HepG2 (cell line): Measurements from ENCODE around the gene TLNRD1. TPM values are rescaled to one million over a fixed set of nuclear protein-coding genes. Genes with fewer than 3 reads are reported as not detected.

Experiments
- ATAC-seq: fragments of 200-7000 bp; cut with Tn5 transposase; 3 replicates; pipeline ENCODE4 v1.9.1; 2020; ENCODE audit warnings: mild to moderate bottlenecking, moderate library complexity
- BruUV-seq: library from RNA; stranded (reverse); fragments of 400-500 nt; replicated peaks from 2 replicates; lab custom pipeline; 2021; lab: Mats Ljungman, UMichigan
- CTCF ChIA-PET: fragments of 300-600 bp; formaldehyde crosslinking; extraction: SDS; loops from one replicate; lab custom pipeline; 2021; ENCODE audit warnings: low total read pairs, inconsistent platforms, low intra/inter-chr PET ratio; lab: Yijun Ruan, JAX
- POLR2A ChIA-PET: fragments of 350-600 bp; sonication (Branson Sonifier 250); formaldehyde crosslinking; loops from one replicate; lab custom pipeline; 2020; ENCODE audit warnings: antibody characterized with exemption, inconsistent platforms; lab: Yijun Ruan, JAX
- DNase-seq: peaks from one replicate; pipeline ENCODE4 v3.0.0-alpha.2; 2015; ENCODE audit warnings: low spot score
- FAIRE-seq: peaks from 3 replicates; lab custom pipeline; 2011; peaks lifted over from hg19 to GRCh38; lab: Jason Lieb, UNC
- H2AFZ ChIP-seq: one replicate; pipeline ENCODE4 v1.6.1; 2011; ENCODE audit warnings: low read length, inconsistent platforms
- H3K27ac ChIP-seq: fragments of 300-600 bp; 3 replicates; pipeline ENCODE4 v1.8.0; 2011; ENCODE audit warnings: mixed run types, mild to moderate bottlenecking, mixed read lengths, low read length, inconsistent platforms; ENCODE audit not compliant: insufficient read depth; ENCODE audit errors: extremely low read length
- H3K27me3 ChIP-seq, 2 experiments: fragments of 200-600 bp in 1 of 2; 2 replicates in 1 of 2; 3 replicates in 1 of 2; pipeline versions ENCODE4 v1.6.0 to v1.8.0; 2011; ENCODE audit warnings: low read length in 2 of 2, mild to moderate bottlenecking in 2 of 2, moderate library complexity in 2 of 2, inconsistent platforms in 1 of 2; ENCODE audit not compliant: insufficient read depth in 2 of 2, control insufficient read depth in 1 of 2
- H3K36me3 ChIP-seq, 2 experiments: fragments of 200-600 bp in 1 of 2; replicated peaks in 1 of 2; 2 replicates in 1 of 2; 3 replicates in 1 of 2; pipeline versions ENCODE4 v1.5.1 to v1.8.0; 2011; ENCODE audit warnings: low read length in 2 of 2, inconsistent platforms in 1 of 2; ENCODE audit not compliant: insufficient read depth in 2 of 2, control insufficient read depth in 1 of 2
- H3K4me1 ChIP-seq: 2 replicates; pipeline ENCODE4 v1.5.1; 2012; ENCODE audit warnings: low read length, inconsistent platforms; ENCODE audit not compliant: insufficient read depth
- H3K4me2 ChIP-seq: 2 replicates; pipeline ENCODE4 v1.6.0; 2011; ENCODE audit warnings: low read depth, low read length, inconsistent platforms
- H3K4me3 ChIP-seq, 3 experiments: fragments of 200-600 bp in 1 of 3; sonication (generic), shearing (Covaris generic) in 1 of 3; replicated peaks in 1 of 3; 2 replicates each; pipeline ENCODE4 v1.5.1; 2011 to 2016; ENCODE audit warnings: low read length in 3 of 3, inconsistent platforms in 2 of 3, low read depth in 2 of 3, mild to moderate bottlenecking in 2 of 3, control low read depth in 1 of 3, mixed read lengths in 1 of 3; ENCODE audit not compliant: insufficient read depth in 1 of 3
- H3K79me2 ChIP-seq: one replicate; pipeline ENCODE4 v1.6.1; 2011; ENCODE audit warnings: low read length, inconsistent platforms; ENCODE audit not compliant: insufficient read depth
- H3K9ac ChIP-seq: 2 replicates; pipeline ENCODE4 v1.6.0; 2011; ENCODE audit warnings: mild to moderate bottlenecking, low read depth, low read length, inconsistent platforms; ENCODE audit not compliant: insufficient read depth
- H3K9me3 ChIP-seq: 2 replicates; pipeline ENCODE4 v1.5.1; 2012; ENCODE audit warnings: mild to moderate bottlenecking, low read length
- H4K20me1 ChIP-seq: 2 replicates; pipeline ENCODE4 v1.6.0; 2011; ENCODE audit warnings: inconsistent platforms, mild to moderate bottlenecking, low read length, moderate library complexity; ENCODE audit not compliant: insufficient read depth
- CCAR2 ChIP-seq: fragments of 200-400 bp; formaldehyde crosslinking; optimal IDR thresholded peaks from 2 replicates; pipeline ENCODE3; 2018; ENCODE audit warnings: low read depth, mild to moderate bottlenecking, low read length, moderate library complexity
- DNMT3B ChIP-seq: conservative IDR thresholded peaks from 2 replicates; pipeline ENCODE4 v1.6.1; 2016; ENCODE audit warnings: missing biosample characterization, control low read depth
- EP300 ChIP-seq, 3 experiments: sonication (generic) in 1 of 3; formaldehyde crosslinking in 1 of 3; IDR thresholded peaks; 2 replicates each; pipeline versions ENCODE4 v1.5.1 to v1.6.1; 2011 to 2020; ENCODE audit warnings: low read depth in 2 of 3, low read length in 2 of 3, borderline replicate concordance in 1 of 3, improper control_type of control experiment in 1 of 3, mild to moderate bottlenecking in 1 of 3, missing genetic modification reagents in 1 of 3, moderate library complexity in 1 of 3
- FOXP4 ChIP-seq: sonication (generic); formaldehyde crosslinking; IDR thresholded peaks from 2 replicates; pipeline ENCODE4 v1.4.0; 2020; ENCODE audit warnings: missing genetic modification reagents
- HES4 ChIP-seq: sonication (generic); formaldehyde crosslinking; IDR thresholded peaks from 2 replicates; pipeline ENCODE4 v1.9.0; 2021; ENCODE audit warnings: mild to moderate bottlenecking, missing genetic modification reagents, borderline replicate concordance
- JUNB ChIP-seq: sonication (generic); formaldehyde crosslinking; IDR thresholded peaks from 2 replicates; pipeline ENCODE4 v1.8.0; 2022; ENCODE audit warnings: missing genetic modification reagents, mild to moderate bottlenecking, borderline replicate concordance
- MED8 ChIP-seq: sonication (generic); formaldehyde crosslinking; IDR thresholded peaks from 2 replicates; pipeline ENCODE4 v1.8.1; 2023; ENCODE audit warnings: mild to moderate bottlenecking, missing genetic modification reagents; ENCODE audit not compliant: insufficient replicate concordance
- ZFP1 ChIP-seq: IDR thresholded peaks from 2 replicates; pipeline ENCODE4 v1.6.1; 2016
- ZNF280B ChIP-seq: sonication (generic); formaldehyde crosslinking; IDR thresholded peaks from 2 replicates; pipeline ENCODE4 v1.5.0; 2020; ENCODE audit warnings: missing genetic modification reagents, mild to moderate bottlenecking, borderline replicate concordance
- WGBS: methylation state at CpG from one replicate; pipeline ENCODE4 v1.1.6; 2017; ENCODE audit warnings: low lambda C conversion rate; 5-methylcytosine and 5-hydroxymethylcytosine counted together
- in situ Hi-C: cut with HindIII; loops from 2 replicates; pipeline ENCODE4 v1.10.0; 2017; ENCODE audit warnings: low pct_unique_long_range_greater_than_20kb; ENCODE audit not compliant: extremely low pct_ligation_motif_present
- intact Hi-C: fragments of 100-400 bp; cut with micrococcal nuclease; formaldehyde crosslinking; loops from one replicate; pipeline ENCODE4 v1.10.0; 2022; ENCODE audit not compliant: unreplicated experiment
- polyA plus RNA-seq, 8 experiments: library from polyadenylated mRNA; depleted of rRNA in 3 of 8; stranded (reverse) in 7 of 8; unstranded in 1 of 8; fragments of >200 nt; fragmentation: Illumina TruSeq in 4 of 8; extraction: Trizol in 4 of 8; gene quantifications; 2 replicates each; pipeline versions ENCODE4 v1.2.1 to v1.2.3, GENCODE V29; 2011 to 2016; ENCODE audit warnings: low read depth in 4 of 8, missing spikeins in 1 of 8, mixed read lengths in 1 of 8; ENCODE audit not compliant: insufficient read depth in 1 of 8
- total RNA-seq, 5 experiments: library from RNA; depleted of rRNA; stranded (reverse); fragments of >200 nt; fragmentation: Illumina TruSeq; extraction: Trizol; gene quantifications; 2 replicates each; pipeline ENCODE4 v1.2.3, GENCODE V29; 2016; ENCODE audit warnings: low read depth in 1 of 5
- TF ChIP-seq, protein P1 (sequence below): sonication (generic); formaldehyde crosslinking; IDR thresholded peaks from 2 replicates; pipeline ENCODE4 v1.4.0; 2020; ENCODE audit warnings: mild to moderate bottlenecking, missing genetic modification reagents
- TF ChIP-seq, protein P2 (sequence below): sonication (generic); formaldehyde crosslinking; conservative IDR thresholded peaks from 2 replicates; pipeline ENCODE4 v1.8.0; 2022; ENCODE audit warnings: missing genetic modification reagents

Gene TLNRD1
- total and polyA plus RNA-seq, 2 of the 13 experiments (the other 11 are each of a cell fraction or from before 2014, with no cell fraction given) = 3.4 to 5.3 TPM

DNA sequence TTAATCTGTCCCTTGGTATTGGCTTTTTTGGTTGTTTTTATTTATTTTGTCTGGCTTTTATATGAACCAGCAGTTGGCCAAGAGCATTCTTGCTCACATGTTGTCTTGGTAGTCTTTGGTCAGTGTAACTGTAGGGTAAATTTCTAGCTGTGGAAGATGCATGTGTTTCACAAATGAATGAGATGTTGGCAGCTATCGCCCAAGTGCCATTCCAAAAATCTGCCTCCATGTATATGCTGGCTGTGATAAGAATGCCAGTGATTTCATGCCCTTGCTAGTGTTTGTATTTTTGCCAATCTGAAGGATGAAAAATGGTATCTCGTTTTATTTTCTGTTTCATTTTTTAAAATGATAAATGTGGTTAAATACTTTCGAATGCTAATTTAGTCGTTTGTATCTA lies 50.1 kb downstream of the TLNRD1 start (continued):
- no peak for TF ChIP-seq MED8 (CRISPR knock-in tag)
- TF ChIP-seq ZFP1 = no peak
- TF ChIP-seq FOXP4 (CRISPR knock-in tag) = no peak
- TF ChIP-seq ZNF280B = no peak
- no peak for TF ChIP-seq HES4 (CRISPR knock-in tag)
- no peak for TF ChIP-seq EP300 (IDR thresholded peaks at IDR 0.05; ENCODE audit: low read depth in 2 of 2, low read length in 2 of 2)
- TF ChIP-seq EP300 (CRISPR knock-in tag; IDR thresholded peaks at IDR 0.05; ENCODE audit: borderline replicate concordance) = no peak

GRCh38 chr15:81052046-81052445 lies 51.3 kb downstream of the TLNRD1 start:
- no peaks in the 10 kb centered on the region for H3K36me3 ChIP-seq
- no peak overlapping the region for H3K27ac ChIP-seq
- H3K79me2 ChIP-seq = no peaks in the 10 kb centered on the region
- WGBS = 3% methylated on average over 2 of the region's 2 CpGs
- H3K4me3 ChIP-seq = no peak overlapping the region
- H2AFZ ChIP-seq = no peak overlapping the region
- H3K9me3 ChIP-seq = no peaks in the 10 kb centered on the region
- CTCF ChIA-PET = no interaction called here
- H3K27me3 ChIP-seq = peaks cover 1 to 9% of the 10 kb centered on the region in 2 experiments; a peak in 1 of 5 replicates
- FAIRE-seq (no peak), DNase-seq (no peak), ATAC-seq (no peak)
- intact Hi-C loops (no loop called here), in situ Hi-C loops (no loop called here)
- H3K4me2 ChIP-seq = no peak overlapping the region
- no peaks in the 10 kb centered on the region for H4K20me1 ChIP-seq
- H3K4me1 ChIP-seq = no peaks in the 10 kb centered on the region
- POLR2A ChIA-PET = no interaction called here
- H3K9ac ChIP-seq = no peak overlapping the region
- no TSS peak for BruUV-seq
- TF ChIP-seq, protein P1, sequence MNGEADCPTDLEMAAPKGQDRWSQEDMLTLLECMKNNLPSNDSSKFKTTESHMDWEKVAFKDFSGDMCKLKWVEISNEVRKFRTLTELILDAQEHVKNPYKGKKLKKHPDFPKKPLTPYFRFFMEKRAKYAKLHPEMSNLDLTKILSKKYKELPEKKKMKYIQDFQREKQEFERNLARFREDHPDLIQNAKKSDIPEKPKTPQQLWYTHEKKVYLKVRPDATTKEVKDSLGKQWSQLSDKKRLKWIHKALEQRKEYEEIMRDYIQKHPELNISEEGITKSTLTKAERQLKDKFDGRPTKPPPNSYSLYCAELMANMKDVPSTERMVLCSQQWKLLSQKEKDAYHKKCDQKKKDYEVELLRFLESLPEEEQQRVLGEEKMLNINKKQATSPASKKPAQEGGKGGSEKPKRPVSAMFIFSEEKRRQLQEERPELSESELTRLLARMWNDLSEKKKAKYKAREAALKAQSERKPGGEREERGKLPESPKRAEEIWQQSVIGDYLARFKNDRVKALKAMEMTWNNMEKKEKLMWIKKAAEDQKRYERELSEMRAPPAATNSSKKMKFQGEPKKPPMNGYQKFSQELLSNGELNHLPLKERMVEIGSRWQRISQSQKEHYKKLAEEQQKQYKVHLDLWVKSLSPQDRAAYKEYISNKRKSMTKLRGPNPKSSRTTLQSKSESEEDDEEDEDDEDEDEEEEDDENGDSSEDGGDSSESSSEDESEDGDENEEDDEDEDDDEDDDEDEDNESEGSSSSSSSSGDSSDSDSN (CRISPR knock-in tag) = no peak
- TF ChIP-seq CCAR2 = no peak
- no peak for TF ChIP-seq DNMT3B (CRISPR knock-in tag)
- TF ChIP-seq, protein P2, sequence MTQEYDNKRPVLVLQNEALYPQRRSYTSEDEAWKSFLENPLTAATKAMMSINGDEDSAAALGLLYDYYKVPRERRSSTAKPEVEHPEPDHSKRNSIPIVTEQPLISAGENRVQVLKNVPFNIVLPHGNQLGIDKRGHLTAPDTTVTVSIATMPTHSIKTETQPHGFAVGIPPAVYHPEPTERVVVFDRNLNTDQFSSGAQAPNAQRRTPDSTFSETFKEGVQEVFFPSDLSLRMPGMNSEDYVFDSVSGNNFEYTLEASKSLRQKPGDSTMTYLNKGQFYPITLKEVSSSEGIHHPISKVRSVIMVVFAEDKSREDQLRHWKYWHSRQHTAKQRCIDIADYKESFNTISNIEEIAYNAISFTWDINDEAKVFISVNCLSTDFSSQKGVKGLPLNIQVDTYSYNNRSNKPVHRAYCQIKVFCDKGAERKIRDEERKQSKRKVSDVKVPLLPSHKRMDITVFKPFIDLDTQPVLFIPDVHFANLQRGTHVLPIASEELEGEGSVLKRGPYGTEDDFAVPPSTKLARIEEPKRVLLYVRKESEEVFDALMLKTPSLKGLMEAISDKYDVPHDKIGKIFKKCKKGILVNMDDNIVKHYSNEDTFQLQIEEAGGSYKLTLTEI (CRISPR knock-in tag) = no peak
- TF ChIP-seq JUNB (CRISPR knock-in tag) = no peak
